GM19023 (cell line): ENCODE data around the gene KCNK10.

ENCODE experiments used
- ATAC-seq: cut with Tn5 transposase; IDR thresholded peaks from one replicate; pipeline ENCODE4 v1.9.1; 2021; ENCODE audit warnings: mild to moderate bottlenecking, moderate library complexity; ENCODE audit not compliant: unreplicated experiment

The KCNK10 gene

GRCh38 chr14:88231603-88232002 lies 91.5 kb downstream of the KCNK10 start:
- no peak for ATAC-seq

GRCh38 chr14:88229428-88229827 lies 93.6 kb downstream of the KCNK10 start:
- ATAC-seq, result no peak

- ATAC-seq, result no peak
Observed at GRCh38 chr14:88228522-88229236, 94.4 kb downstream of the KCNK10 start.

GRCh38 chr14:88227693-88228092 lies 95.4 kb downstream of the KCNK10 start:
- no peak for ATAC-seq

- ATAC-seq, result no peak
Observed at GRCh38 chr14:88225721-88226120, 97.3 kb downstream of the KCNK10 start.

GRCh38 chr14:88218119-88218915 lies 104.8 kb downstream of the KCNK10 start:
- ATAC-seq, result no peak

- no peak for ATAC-seq
Observed at GRCh38 chr14:88212691-88213090, 110.4 kb downstream of the KCNK10 start.

GRCh38 chr14:88210426-88210825 lies 112.6 kb downstream of the KCNK10 start:
- no peak for ATAC-seq

- peak; percentile 80 for ATAC-seq
Observed at GRCh38 chr14:88209273-88209672, 113.8 kb downstream of the KCNK10 start.

- ATAC-seq, result peak; percentile 20
Observed at GRCh38 chr14:88208858-88209257, 114.2 kb downstream of the KCNK10 start.

- no peak for ATAC-seq
Observed at GRCh38 chr14:88204221-88204620, 118.8 kb downstream of the KCNK10 start.

- no peak for ATAC-seq
Observed at GRCh38 chr14:88203291-88203690, 119.8 kb downstream of the KCNK10 start.

- no peak for ATAC-seq
Observed at GRCh38 chr14:88202286-88202685, 120.8 kb downstream of the KCNK10 start.

GRCh38 chr14:88201851-88202250 lies 121.2 kb downstream of the KCNK10 start:
- no peak for ATAC-seq

GRCh38 chr14:88199882-88200281 lies 123.2 kb downstream of the KCNK10 start:
- no peak for ATAC-seq

- ATAC-seq, result no peak
Observed at GRCh38 chr14:88198446-88198845, 124.6 kb downstream of the KCNK10 start.

- peak; percentile 82 for ATAC-seq
Observed at GRCh38 chr14:88196925-88197324, 126.1 kb downstream of the KCNK10 start.

- no peak for ATAC-seq
Observed at GRCh38 chr14:88196116-88196890, 126.8 kb downstream of the KCNK10 start.

GRCh38 chr14:88195676-88196075 lies 127.4 kb downstream of the KCNK10 start:
- no peak for ATAC-seq

- no peak for ATAC-seq
Observed at GRCh38 chr14:88194531-88194930, 128.5 kb downstream of the KCNK10 start.

GRCh38 chr14:88191605-88192004 lies 131.5 kb downstream of the KCNK10 start:
- ATAC-seq, result no peak
